Kidney (tissue), 14 donors: Measurements from ENCODE around the gene GATAD2B. TPM values are rescaled to one million over a fixed set of nuclear protein-coding genes. Genes with fewer than 3 reads are reported as not detected.

Source experiments
- DNase-seq, 5 donors: peaks; one replicate each; pipeline ENCODE4 v3.0.0-alpha.2; 2013 to 2020
- FAIRE-seq: peaks from 2 replicates; lab custom pipeline; 2012; peaks lifted over from hg19 to GRCh38; lab: Jason Lieb, UNC
- H3K27ac ChIP-seq, 2 donors: one replicate each; pipeline ENCODE4 v1.7.0; 2013; ENCODE audit warnings: low read depth in 2 of 2, low read length in 2 of 2, inconsistent platforms in 1 of 2
- H3K27me3 ChIP-seq: one replicate; pipeline ENCODE4 v1.7.1; 2013; ENCODE audit warnings: low read length, inconsistent platforms; ENCODE audit not compliant: control insufficient read depth, insufficient read depth
- H3K36me3 ChIP-seq, 3 donors: one replicate each; pipeline versions ENCODE4 v1.7.0 to v1.7.1; 2013; ENCODE audit warnings: low read length in 3 of 3, control low read depth in 1 of 3, inconsistent platforms in 1 of 3; ENCODE audit not compliant: insufficient read depth in 3 of 3, control insufficient read depth in 2 of 3
- H3K4me1 ChIP-seq, 3 donors: one replicate each; pipeline versions ENCODE4 v1.7.0 to v1.7.1; 2013; ENCODE audit warnings: low read length in 3 of 3, inconsistent platforms in 1 of 3, low read depth in 1 of 3; ENCODE audit not compliant: control insufficient read depth in 2 of 3, insufficient read depth in 2 of 3
- H3K4me3 ChIP-seq, 3 donors: one replicate each; pipeline versions ENCODE4 v1.7.0 to v1.8.1; 2013; ENCODE audit warnings: low read length in 3 of 3, control low read depth in 1 of 3, inconsistent platforms in 1 of 3
- H3K9ac ChIP-seq, 3 donors: one replicate each; pipeline versions ENCODE4 v1.7.0 to v1.7.1; 2013; ENCODE audit warnings: low read length in 3 of 3, control low read depth in 1 of 3, inconsistent platforms in 1 of 3
- H3K9me3 ChIP-seq, 3 donors: one replicate each; pipeline versions ENCODE4 v1.7.0 to v1.7.1; 2013; ENCODE audit warnings: low read length in 3 of 3, control low read depth in 1 of 3, inconsistent platforms in 1 of 3; ENCODE audit not compliant: control insufficient read depth in 2 of 3, insufficient read depth in 1 of 3
- intact Hi-C: fragments of 100-400 bp; cut with DNase I; formaldehyde crosslinking; loops from one replicate; pipeline ENCODE4 v1.11.1; 2022
- polyA plus RNA-seq: library from polyadenylated mRNA; stranded (reverse); fragments of 350-450 nt; fragmentation: Illumina TruSeq; extraction: RNeasy Lipid Tissue Mini Kit (QIAGEN cat#74804); gene quantifications from one replicate; pipeline ENCODE4 v1.2.3, GENCODE V29; 2014; ENCODE audit warnings: low read depth, low replicate concordance; ENCODE audit not compliant: insufficient read depth
- total RNA-seq: library from RNA; stranded (reverse); fragmentation: NEBNext Ultra II Directional; extraction: Animal tissue kit (Norgen Biotek cat#: 25700); gene quantifications from one replicate; pipeline ENCODE4 v1.2.1, GENCODE V29; 2021
- TF ChIP-seq, protein P1 (sequence below): IDR thresholded peaks from 3 replicates; pipeline ENCODE4 v1.5.1; 2012; ENCODE audit warnings: mild to moderate bottlenecking, moderate library complexity, borderline replicate concordance; ENCODE audit not compliant: insufficient read depth; ENCODE audit errors: extremely low read depth
- donor health status: control.
- donor health status: control.
- donor health status: control.
- donor health status: control.
- donor health status: control.
- donor health status: DM: yes; HTN: yes; CAD: no.
- donor health status: Normal renal cell carcinoma (clear cell type).

Gene GATAD2B
- total and polyA plus RNA-seq, 2 donors from 2014 or later = 3.6 to 49.0 TPM

DNA sequence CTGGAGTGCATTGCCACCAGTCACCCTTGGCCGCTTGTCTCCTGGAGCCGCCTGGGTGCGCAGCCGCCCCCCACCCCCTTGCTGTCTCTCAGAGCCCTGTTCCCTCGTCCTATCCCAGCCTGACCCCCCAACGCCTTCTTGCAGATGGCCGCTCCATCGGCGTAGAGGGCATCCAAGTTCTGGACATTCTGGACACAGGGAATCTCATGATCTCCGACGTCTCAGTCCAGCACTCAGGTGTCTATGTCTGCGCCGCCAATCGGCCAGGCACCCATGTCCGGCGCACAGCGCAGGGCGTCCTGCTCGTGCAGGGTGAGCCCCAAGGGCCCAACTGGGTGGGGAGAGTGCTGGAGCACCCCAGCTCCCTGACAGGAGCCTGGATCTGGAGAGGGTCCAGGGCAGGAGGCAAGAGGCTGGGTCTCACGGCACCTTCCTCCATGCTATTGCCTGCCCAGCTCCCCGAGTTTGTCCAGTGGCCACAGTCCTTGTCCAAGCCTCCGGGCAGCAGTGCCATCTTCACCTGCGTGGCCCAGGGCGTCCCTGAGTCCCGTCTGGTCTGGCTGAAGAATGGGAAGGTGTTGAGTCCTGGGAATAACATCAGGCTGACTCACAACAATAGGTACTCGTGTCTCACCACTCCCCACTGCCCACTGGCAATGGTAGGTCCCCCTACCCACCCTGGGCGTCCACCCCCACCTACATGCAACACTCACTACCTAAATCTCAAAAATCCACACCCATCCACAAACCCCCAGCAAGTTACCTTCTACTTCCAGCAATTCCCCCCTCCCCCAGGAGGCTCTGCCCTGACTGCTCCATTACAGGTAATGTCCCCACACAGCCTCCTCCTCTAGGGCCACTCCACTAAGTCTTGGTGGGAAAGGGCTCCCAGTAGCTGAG lies 123.0 kb downstream of the GATAD2B start:
- no peaks in the 10 kb centered on the region for H3K36me3 ChIP-seq
- intact Hi-C loops = loop anchor here (10.0 kb wide), 1 partner anchor 185 kb away; the partner anchor contains the start of gene RAB13
- H3K27ac ChIP-seq = no peak overlapping the region
- H3K27me3 ChIP-seq = no peaks in the 10 kb centered on the region
- peaks cover 0 to 7% (median 0%) of the 10 kb centered on the region in 3 donors for H3K4me1 ChIP-seq
- no peaks in the 10 kb centered on the region for H3K9me3 ChIP-seq
- no peak overlapping the region for H3K4me3 ChIP-seq
- DNase-seq (no peak), FAIRE-seq (no peak)
- no peak overlapping the region for H3K9ac ChIP-seq
- TF ChIP-seq, protein P1, sequence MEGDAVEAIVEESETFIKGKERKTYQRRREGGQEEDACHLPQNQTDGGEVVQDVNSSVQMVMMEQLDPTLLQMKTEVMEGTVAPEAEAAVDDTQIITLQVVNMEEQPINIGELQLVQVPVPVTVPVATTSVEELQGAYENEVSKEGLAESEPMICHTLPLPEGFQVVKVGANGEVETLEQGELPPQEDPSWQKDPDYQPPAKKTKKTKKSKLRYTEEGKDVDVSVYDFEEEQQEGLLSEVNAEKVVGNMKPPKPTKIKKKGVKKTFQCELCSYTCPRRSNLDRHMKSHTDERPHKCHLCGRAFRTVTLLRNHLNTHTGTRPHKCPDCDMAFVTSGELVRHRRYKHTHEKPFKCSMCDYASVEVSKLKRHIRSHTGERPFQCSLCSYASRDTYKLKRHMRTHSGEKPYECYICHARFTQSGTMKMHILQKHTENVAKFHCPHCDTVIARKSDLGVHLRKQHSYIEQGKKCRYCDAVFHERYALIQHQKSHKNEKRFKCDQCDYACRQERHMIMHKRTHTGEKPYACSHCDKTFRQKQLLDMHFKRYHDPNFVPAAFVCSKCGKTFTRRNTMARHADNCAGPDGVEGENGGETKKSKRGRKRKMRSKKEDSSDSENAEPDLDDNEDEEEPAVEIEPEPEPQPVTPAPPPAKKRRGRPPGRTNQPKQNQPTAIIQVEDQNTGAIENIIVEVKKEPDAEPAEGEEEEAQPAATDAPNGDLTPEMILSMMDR = no peak

- no peak overlapping the region for H3K27ac ChIP-seq
- FAIRE-seq (no peak), DNase-seq (no peak)
- H3K27me3 ChIP-seq = no peaks in the 10 kb centered on the region
- H3K4me1 ChIP-seq = peaks cover 0 to 7% (median 0%) of the 10 kb centered on the region in 3 donors
- no peaks in the 10 kb centered on the region for H3K9me3 ChIP-seq
- intact Hi-C loops = loop anchor here (10.0 kb wide), 1 partner anchor 186 kb away; the partner anchor contains the start of gene RAB13
- no peak overlapping the region for H3K9ac ChIP-seq
- H3K36me3 ChIP-seq = no peaks in the 10 kb centered on the region
- TF ChIP-seq, protein P1 = no peak
- H3K4me3 ChIP-seq = no peak overlapping the region
These were observed 123.8 kb downstream of the GATAD2B start for GRCh38 chr1:153799016-153799415.

DNA sequence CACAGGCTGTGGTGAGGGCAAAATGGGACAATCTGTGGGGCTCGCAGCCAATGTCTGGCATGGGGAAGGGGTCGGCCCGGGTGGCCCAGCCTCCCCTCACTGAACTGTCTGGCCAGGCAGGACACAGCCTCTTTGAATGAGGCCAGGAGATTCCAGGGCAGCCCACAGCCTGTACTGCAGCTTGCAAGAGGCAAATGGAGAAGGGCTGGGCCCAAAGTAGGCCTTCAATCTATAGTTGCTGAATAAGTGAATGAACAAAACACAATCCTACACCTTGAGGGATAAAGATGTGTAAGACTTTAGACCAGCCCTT lies 124.3 kb downstream of the GATAD2B start:
- Histone ChIP-seq H3K4me3 (no peak overlapping the region), H3K27me3 (no peaks in the 10 kb centered on the region), H3K27ac (no peak overlapping the region), H3K4me1 (peaks cover 0 to 5% (median 0%) of the 10 kb centered on the region in 3 donors), H3K36me3 (no peaks in the 10 kb centered on the region), H3K9me3 (no peaks in the 10 kb centered on the region), H3K9ac (no peak overlapping the region)
- FAIRE-seq (no peak), DNase-seq (no peak)
- intact Hi-C loops = loop anchor here (10.0 kb wide), 1 partner anchor 186 kb away; the partner anchor contains the start of gene RAB13
- TF ChIP-seq, protein P1 = no peak
